Lung (tissue), 12 donors: ENCODE measurements around the gene CCDC175. TPM values are rescaled to one million over a fixed set of nuclear protein-coding genes. Genes with fewer than 3 reads are reported as not detected.

ENCODE experiments used
- ATAC-seq: fragments of 200-7000 bp; cut with Tn5 transposase; one replicate; pipeline ENCODE4 v1.9.1; 2020; ENCODE audit warnings: moderate number of reproducible peaks; ENCODE audit not compliant: insufficient read depth, low FRiP score
- DNase-seq, 3 donors: peaks; one replicate each; pipeline ENCODE4 v3.0.0-alpha.2; 2013 to 2017
- H3K27ac ChIP-seq, 2 donors: one replicate each; pipeline ENCODE4 v1.5.1; 2013; ENCODE audit warnings: mild to moderate bottlenecking in 2 of 2, moderate library complexity in 2 of 2, control low read depth in 1 of 2, inconsistent platforms in 1 of 2, low read depth in 1 of 2, low read length in 1 of 2
- H3K27me3 ChIP-seq, 3 donors: one replicate each; pipeline ENCODE4 v1.5.1; 2013; ENCODE audit warnings: low read length in 2 of 3; ENCODE audit not compliant: control insufficient read depth in 3 of 3, insufficient read depth in 3 of 3
- H3K36me3 ChIP-seq, 4 donors: one replicate each; pipeline ENCODE4 v1.5.1; 2013; ENCODE audit warnings: low read length in 4 of 4, mild to moderate bottlenecking in 1 of 4, moderate library complexity in 1 of 4; ENCODE audit not compliant: control insufficient read depth in 4 of 4, insufficient read depth in 4 of 4
- H3K4me1 ChIP-seq, 5 donors: one replicate each; pipeline ENCODE4 v1.5.1; 2013; ENCODE audit warnings: low read length in 5 of 5, mild to moderate bottlenecking in 2 of 5, moderate library complexity in 1 of 5; ENCODE audit not compliant: control insufficient read depth in 5 of 5, insufficient read depth in 5 of 5
- H3K4me3 ChIP-seq: one replicate; pipeline ENCODE4 v1.5.1; 2013; ENCODE audit warnings: mild to moderate bottlenecking, control low read depth, moderate library complexity
- H3K9ac ChIP-seq, 2 donors: one replicate each; pipeline ENCODE4 v1.5.1; 2013; ENCODE audit warnings: low read length in 2 of 2, control low read depth in 1 of 2; ENCODE audit not compliant: insufficient read depth in 1 of 2
- H3K9me3 ChIP-seq, 4 donors: one replicate each; pipeline ENCODE4 v1.5.1; 2013; ENCODE audit warnings: low read length in 3 of 4, mild to moderate bottlenecking in 1 of 4, moderate library complexity in 1 of 4; ENCODE audit not compliant: control insufficient read depth in 4 of 4, insufficient read depth in 3 of 4
- CTCF ChIP-seq: IDR thresholded peaks from 2 replicates; pipeline ENCODE4 v1.5.1; 2012; ENCODE audit warnings: mild to moderate bottlenecking; ENCODE audit errors: control extremely low read depth, extremely low read depth
- WGBS, 2 donors: extraction: QIAGEN DNeasy Blood & Tissue Kit; methylation state at CpG; one replicate each; pipeline ENCODE4 v1.1.7; 2013; 5-methylcytosine and 5-hydroxymethylcytosine counted together
- polyA plus RNA-seq, 2 donors: library from polyadenylated mRNA; stranded (reverse); fragments of 200-250 nt; gene quantifications; one replicate each; pipeline ENCODE4 v1.2.1, GENCODE V29; 2013
- total RNA-seq, 2 donors: library from RNA; depleted of rRNA in 1 of 2; stranded (reverse); fragments of >200 nt in 1 of 2; gene quantifications; one replicate each; pipeline ENCODE4 v1.2.1, GENCODE V29; 2014 to 2021
- donor health status: control.
- donor health status: control.
- donor health status: Bipolar disorder and iron deficiency.
- donor health status: healthy.
- donor health status: DM: yes; HTN: yes; CAD: no.

CCDC175 gene
- total and polyA plus RNA-seq, 4 donors: 0.06 to 0.94 (median 0.20) TPM

- Histone ChIP-seq H3K9ac (no peak overlapping the region), H3K36me3 (no peaks in the 10 kb centered on the region), H3K9me3 (peaks cover 0 to 2% (median 0%) of the 10 kb centered on the region in 4 donors), H3K4me3 (no peak overlapping the region), H3K27ac (no peak overlapping the region), H3K4me1 (no peaks in the 10 kb centered on the region), H3K27me3 (no peaks in the 10 kb centered on the region)
- ATAC-seq (no peak), DNase-seq (peak in 1 of 3 donors; percentile 5)
- 73 to 82% methylated on average over 7 of the region's 7 CpGs for WGBS, 2 donors
- no peak for TF ChIP-seq CTCF
These were observed 42.1 kb downstream of the CCDC175 start for GRCh38 chr14:59534361-59534987.

- Histone ChIP-seq H3K36me3 (no peaks in the 10 kb centered on the region), H3K9me3 (peaks cover 0 to 6% (median 0%) of the 10 kb centered on the region in 4 donors), H3K9ac (no peak overlapping the region), H3K27ac (no peak overlapping the region), H3K4me3 (no peak overlapping the region), H3K4me1 (no peaks in the 10 kb centered on the region), H3K27me3 (no peaks in the 10 kb centered on the region)
- no peak for DNase-seq
- no peak for ATAC-seq
- 77 to 83% methylated on average over 1 of the region's 1 CpG for WGBS, 2 donors
- no peak for TF ChIP-seq CTCF
These were observed 44.2 kb downstream of the CCDC175 start for GRCh38 chr14:59532419-59532818.

- no peak for ATAC-seq
- no peak for TF ChIP-seq CTCF
These were observed 46.3 kb downstream of the CCDC175 start for GRCh38 chr14:59530349-59530748.

GRCh38 chr14:59529189-59529588, 47.4 kb downstream of the CCDC175 start:
- TF ChIP-seq CTCF: no peak
- no peaks in the 10 kb centered on the region for H3K36me3 ChIP-seq
- WGBS, 2 donors: 76 to 77% methylated on average over 2 of the region's 2 CpGs
- no peak overlapping the region for H3K4me3 ChIP-seq
- H3K9me3 ChIP-seq: peaks cover 0 to 4% (median 0%) of the 10 kb centered on the region in 4 donors
- no peak overlapping the region for H3K9ac ChIP-seq
- no peaks in the 10 kb centered on the region for H3K27me3 ChIP-seq
- ATAC-seq: no peak
- no peak for DNase-seq
- no peaks in the 10 kb centered on the region for H3K4me1 ChIP-seq
- H3K27ac ChIP-seq: no peak overlapping the region

More at GRCh38 chr14:59530349-59530748, 46.3 kb downstream of the CCDC175 start:
- H3K27me3 ChIP-seq: no peaks in the 10 kb centered on the region
- H3K9ac ChIP-seq: no peak overlapping the region
- no peaks in the 10 kb centered on the region for H3K4me1 ChIP-seq
- DNase-seq: no peak
- H3K4me3 ChIP-seq: no peak overlapping the region
- peaks cover 0 to 6% (median 0%) of the 10 kb centered on the region in 4 donors for H3K9me3 ChIP-seq
- H3K27ac ChIP-seq: no peak overlapping the region
- H3K36me3 ChIP-seq: no peaks in the 10 kb centered on the region
